Erythroblast (primary cell): ENCODE data around the gene ENDOD1.

ENCODE experiments used
- GATA1 ChIP-seq: IDR thresholded peaks from 2 replicates; pipeline ENCODE4 v1.6.1; 2011; ENCODE audit warnings: low read depth, mild to moderate bottlenecking, control low read depth, low read length, moderate library complexity
- POLR2A ChIP-seq: IDR thresholded peaks from 2 replicates; pipeline ENCODE4 v1.6.1; 2011; ENCODE audit warnings: mild to moderate bottlenecking, low read length

DNA sequence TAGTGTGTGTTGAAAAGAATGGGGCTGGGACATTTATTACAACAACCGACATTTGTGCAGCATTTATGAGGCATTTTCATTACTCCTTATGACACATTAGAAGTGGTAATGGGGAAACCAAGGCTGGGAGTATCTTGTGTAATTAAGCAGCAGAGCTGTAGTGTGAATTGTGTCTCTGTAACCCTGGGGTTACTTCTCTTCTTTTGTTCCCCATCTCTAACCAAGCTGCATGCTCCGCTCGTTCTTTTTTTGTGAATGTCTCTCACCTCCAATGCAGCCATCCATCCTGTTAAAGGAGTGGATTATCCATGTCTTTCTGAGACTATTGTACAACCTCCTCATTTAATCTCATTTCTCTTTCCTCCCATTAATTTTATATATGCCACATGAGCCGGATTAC, 65.7 kb downstream of the ENDOD1 start:
- TF ChIP-seq POLR2A (no peak), GATA1 (no peak)
